HepG2 (cell line): ENCODE measurements around the gene NDUFA8. TPM values are rescaled to one million over a fixed set of nuclear protein-coding genes. Genes with fewer than 3 reads are reported as not detected.
A peak's percentile ranks its signal among the peaks of the same experiment; 100 is the strongest.

ENCODE experiments used
- BORCS8-MEF2B ChIP-seq: sonication (generic); formaldehyde crosslinking; IDR thresholded peaks from 2 replicates; pipeline ENCODE4 v1.8.0; 2022; ENCODE audit warnings: mild to moderate bottlenecking, missing genetic modification reagents
- CHD2 ChIP-seq: IDR thresholded peaks from 2 replicates; pipeline ENCODE4 v1.6.1; 2011; ENCODE audit warnings: low read depth, low read length, improper control_type of control experiment
- ESRRA ChIP-seq: sonication (generic); formaldehyde crosslinking; IDR thresholded peaks from 2 replicates; pipeline ENCODE4 v1.5.1; 2020; ENCODE audit warnings: mild to moderate bottlenecking, low read depth, missing genetic modification reagents
- FOXC1 ChIP-seq: sonication (generic); formaldehyde crosslinking; IDR thresholded peaks from 2 replicates; pipeline ENCODE4 v1.8.0; 2022; ENCODE audit warnings: mild to moderate bottlenecking, missing genetic modification reagents, borderline replicate concordance
- NFIB ChIP-seq: sonication (generic); formaldehyde crosslinking; IDR thresholded peaks from 2 replicates; pipeline ENCODE4 v1.9.0; 2021; ENCODE audit warnings: missing genetic modification reagents, mild to moderate bottlenecking, borderline replicate concordance
- NFKB2 ChIP-seq: sonication (generic); formaldehyde crosslinking; IDR thresholded peaks from 2 replicates; pipeline ENCODE4 v1.4.0; 2020; ENCODE audit warnings: missing genetic modification reagents, borderline replicate concordance
- RXRB ChIP-seq: IDR thresholded peaks from 2 replicates; pipeline ENCODE4 v1.6.1; 2016; ENCODE audit warnings: borderline replicate concordance, missing genetic modification reagents, missing compliant biosample characterization
- SMC3 ChIP-seq: IDR thresholded peaks from 2 replicates; pipeline ENCODE4 v1.6.1; 2011; ENCODE audit warnings: low read length, improper control_type of control experiment
- SP4 ChIP-seq: sonication (generic); formaldehyde crosslinking; IDR thresholded peaks from 2 replicates; pipeline ENCODE4 v1.8.1; 2023; ENCODE audit warnings: mild to moderate bottlenecking, missing genetic modification reagents
- STAG1 ChIP-seq: sonication (generic); formaldehyde crosslinking; IDR thresholded peaks from 2 replicates; pipeline ENCODE4 v1.4.0; 2020; ENCODE audit warnings: missing genetic modification reagents
- YEATS4 ChIP-seq: sonication (generic); formaldehyde crosslinking; IDR thresholded peaks from 2 replicates; pipeline ENCODE4 v1.4.0; 2020; ENCODE audit warnings: missing genetic modification reagents, borderline replicate concordance
- ZGPAT ChIP-seq: IDR thresholded peaks from 2 replicates; pipeline ENCODE4 v1.6.1; 2016; ENCODE audit warnings: mild to moderate bottlenecking
- ZMYM4 ChIP-seq: sonication (generic); formaldehyde crosslinking; IDR thresholded peaks from 2 replicates; pipeline ENCODE4 v1.8.1; 2023; ENCODE audit warnings: mild to moderate bottlenecking, missing genetic modification reagents
- ZNF564 ChIP-seq: sonication (generic); formaldehyde crosslinking; IDR thresholded peaks from 2 replicates; pipeline ENCODE4 v1.8.1; 2023; ENCODE audit warnings: mild to moderate bottlenecking, missing genetic modification reagents
- polyA plus RNA-seq, 8 experiments: library from polyadenylated mRNA; depleted of rRNA in 3 of 8; stranded (reverse) in 7 of 8; unstranded in 1 of 8; fragments of >200 nt; fragmentation: Illumina TruSeq in 4 of 8; extraction: Trizol in 4 of 8; gene quantifications; 2 replicates each; pipeline versions ENCODE4 v1.2.1 to v1.2.3, GENCODE V29; 2011 to 2016; ENCODE audit warnings: low read depth in 4 of 8, missing spikeins in 1 of 8, mixed read lengths in 1 of 8; ENCODE audit not compliant: insufficient read depth in 1 of 8
- total RNA-seq, 5 experiments: library from RNA; depleted of rRNA; stranded (reverse); fragments of >200 nt; fragmentation: Illumina TruSeq; extraction: Trizol; gene quantifications; 2 replicates each; pipeline ENCODE4 v1.2.3, GENCODE V29; 2016; ENCODE audit warnings: low read depth in 1 of 5
- TF ChIP-seq, protein P1 (sequence below): sonication (generic); formaldehyde crosslinking; IDR thresholded peaks from 2 replicates; pipeline ENCODE4 v1.4.0; 2020; ENCODE audit warnings: missing genetic modification reagents, borderline replicate concordance
- TF ChIP-seq, protein P2 (sequence below): sonication (generic); formaldehyde crosslinking; IDR thresholded peaks from 2 replicates; pipeline ENCODE4 v1.4.0; 2020; ENCODE audit warnings: missing genetic modification reagents
- TF ChIP-seq, protein P3 (sequence below): sonication (generic); formaldehyde crosslinking; IDR thresholded peaks from 2 replicates; pipeline ENCODE4 v1.4.0; 2020; ENCODE audit warnings: missing genetic modification reagents
- TF ChIP-seq, protein P4 (sequence below): sonication (generic); formaldehyde crosslinking; IDR thresholded peaks from 2 replicates; pipeline ENCODE4 v1.8.0; 2023; ENCODE audit warnings: mild to moderate bottlenecking, missing genetic modification reagents
- TF ChIP-seq, protein P5 (sequence below): fragments of 450-650 bp; IDR thresholded peaks from 2 replicates; pipeline ENCODE4 v1.6.1; 2016

The NDUFA8 gene
- total and polyA plus RNA-seq, 2 of the 13 experiments (the other 11 are each of a cell fraction or from before 2014, with no cell fraction given) = 68.6 to 71.7 TPM

GRCh38 chr9:122125158-122125508 lies 34.4 kb downstream of the NDUFA8 start (continued):
- TF ChIP-seq ZGPAT (CRISPR knock-in tag) = 0 out of 2 replicates have a peak, but pooled peaks have one; percentile 4
- 0 out of 2 replicates have a peak, but pooled peaks have one; percentile 46 for TF ChIP-seq ESRRA (CRISPR knock-in tag)
- TF ChIP-seq NFIB = no peak
- 0 out of 2 replicates have a peak, but pooled peaks have one; percentile 44 for TF ChIP-seq BORCS8-MEF2B (CRISPR knock-in tag)
- TF ChIP-seq NFKB2 (CRISPR knock-in tag) = 0 out of 2 replicates have a peak, but pooled peaks have one; percentile 10
- TF ChIP-seq, protein P1, sequence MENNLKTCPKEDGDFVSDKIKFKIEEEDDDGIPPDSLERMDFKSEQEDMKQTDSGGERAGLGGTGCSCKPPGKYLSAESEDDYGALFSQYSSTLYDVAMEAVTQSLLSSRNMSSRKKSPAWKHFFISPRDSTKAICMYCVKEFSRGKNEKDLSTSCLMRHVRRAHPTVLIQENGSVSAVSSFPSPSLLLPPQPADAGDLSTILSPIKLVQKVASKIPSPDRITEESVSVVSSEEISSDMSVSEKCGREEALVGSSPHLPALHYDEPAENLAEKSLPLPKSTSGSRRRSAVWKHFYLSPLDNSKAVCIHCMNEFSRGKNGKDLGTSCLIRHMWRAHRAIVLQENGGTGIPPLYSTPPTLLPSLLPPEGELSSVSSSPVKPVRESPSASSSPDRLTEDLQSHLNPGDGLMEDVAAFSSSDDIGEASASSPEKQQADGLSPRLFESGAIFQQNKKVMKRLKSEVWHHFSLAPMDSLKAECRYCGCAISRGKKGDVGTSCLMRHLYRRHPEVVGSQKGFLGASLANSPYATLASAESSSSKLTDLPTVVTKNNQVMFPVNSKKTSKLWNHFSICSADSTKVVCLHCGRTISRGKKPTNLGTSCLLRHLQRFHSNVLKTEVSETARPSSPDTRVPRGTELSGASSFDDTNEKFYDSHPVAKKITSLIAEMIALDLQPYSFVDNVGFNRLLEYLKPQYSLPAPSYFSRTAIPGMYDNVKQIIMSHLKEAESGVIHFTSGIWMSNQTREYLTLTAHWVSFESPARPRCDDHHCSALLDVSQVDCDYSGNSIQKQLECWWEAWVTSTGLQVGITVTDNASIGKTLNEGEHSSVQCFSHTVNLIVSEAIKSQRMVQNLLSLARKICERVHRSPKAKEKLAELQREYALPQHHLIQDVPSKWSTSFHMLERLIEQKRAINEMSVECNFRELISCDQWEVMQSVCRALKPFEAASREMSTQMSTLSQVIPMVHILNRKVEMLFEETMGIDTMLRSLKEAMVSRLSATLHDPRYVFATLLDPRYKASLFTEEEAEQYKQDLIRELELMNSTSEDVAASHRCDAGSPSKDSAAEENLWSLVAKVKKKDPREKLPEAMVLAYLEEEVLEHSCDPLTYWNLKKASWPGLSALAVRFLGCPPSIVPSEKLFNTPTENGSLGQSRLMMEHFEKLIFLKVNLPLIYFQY (CRISPR knock-in tag) = no peak
- peak; percentile 99 for TF ChIP-seq STAG1 (CRISPR knock-in tag)
- TF ChIP-seq, protein P2, sequence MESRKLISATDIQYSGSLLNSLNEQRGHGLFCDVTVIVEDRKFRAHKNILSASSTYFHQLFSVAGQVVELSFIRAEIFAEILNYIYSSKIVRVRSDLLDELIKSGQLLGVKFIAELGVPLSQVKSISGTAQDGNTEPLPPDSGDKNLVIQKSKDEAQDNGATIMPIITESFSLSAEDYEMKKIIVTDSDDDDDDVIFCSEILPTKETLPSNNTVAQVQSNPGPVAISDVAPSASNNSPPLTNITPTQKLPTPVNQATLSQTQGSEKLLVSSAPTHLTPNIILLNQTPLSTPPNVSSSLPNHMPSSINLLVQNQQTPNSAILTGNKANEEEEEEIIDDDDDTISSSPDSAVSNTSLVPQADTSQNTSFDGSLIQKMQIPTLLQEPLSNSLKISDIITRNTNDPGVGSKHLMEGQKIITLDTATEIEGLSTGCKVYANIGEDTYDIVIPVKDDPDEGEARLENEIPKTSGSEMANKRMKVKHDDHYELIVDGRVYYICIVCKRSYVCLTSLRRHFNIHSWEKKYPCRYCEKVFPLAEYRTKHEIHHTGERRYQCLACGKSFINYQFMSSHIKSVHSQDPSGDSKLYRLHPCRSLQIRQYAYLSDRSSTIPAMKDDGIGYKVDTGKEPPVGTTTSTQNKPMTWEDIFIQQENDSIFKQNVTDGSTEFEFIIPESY = no peak
- TF ChIP-seq CHD2 = no peak
- 0 out of 2 replicates have a peak, but pooled peaks have one; percentile 37 for TF ChIP-seq FOXC1 (CRISPR knock-in tag)
- 0 out of 2 replicates have a peak, but pooled peaks have one; percentile 18 for TF ChIP-seq ZMYM4 (CRISPR knock-in tag)
- TF ChIP-seq ZNF564 (CRISPR knock-in tag) = no peak
- TF ChIP-seq SP4 (CRISPR knock-in tag) = 0 out of 2 replicates have a peak, but pooled peaks have one; percentile 23
- peak; percentile 90 for TF ChIP-seq SMC3
- no peak for TF ChIP-seq YEATS4 (CRISPR knock-in tag)
- TF ChIP-seq, protein P3, sequence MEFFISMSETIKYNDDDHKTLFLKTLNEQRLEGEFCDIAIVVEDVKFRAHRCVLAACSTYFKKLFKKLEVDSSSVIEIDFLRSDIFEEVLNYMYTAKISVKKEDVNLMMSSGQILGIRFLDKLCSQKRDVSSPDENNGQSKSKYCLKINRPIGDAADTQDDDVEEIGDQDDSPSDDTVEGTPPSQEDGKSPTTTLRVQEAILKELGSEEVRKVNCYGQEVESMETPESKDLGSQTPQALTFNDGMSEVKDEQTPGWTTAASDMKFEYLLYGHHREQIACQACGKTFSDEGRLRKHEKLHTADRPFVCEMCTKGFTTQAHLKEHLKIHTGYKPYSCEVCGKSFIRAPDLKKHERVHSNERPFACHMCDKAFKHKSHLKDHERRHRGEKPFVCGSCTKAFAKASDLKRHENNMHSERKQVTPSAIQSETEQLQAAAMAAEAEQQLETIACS = no peak
- TF ChIP-seq, protein P4, sequence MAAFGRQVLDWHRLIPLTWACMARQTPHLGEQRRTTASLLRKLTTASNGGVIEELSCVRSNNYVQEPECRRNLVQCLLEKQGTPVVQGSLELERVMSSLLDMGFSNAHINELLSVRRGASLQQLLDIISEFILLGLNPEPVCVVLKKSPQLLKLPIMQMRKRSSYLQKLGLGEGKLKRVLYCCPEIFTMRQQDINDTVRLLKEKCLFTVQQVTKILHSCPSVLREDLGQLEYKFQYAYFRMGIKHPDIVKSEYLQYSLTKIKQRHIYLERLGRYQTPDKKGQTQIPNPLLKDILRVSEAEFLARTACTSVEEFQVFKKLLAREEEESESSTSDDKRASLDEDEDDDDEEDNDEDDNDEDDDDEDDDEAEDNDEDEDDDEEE (CRISPR knock-in tag) = 0 out of 2 replicates have a peak, but pooled peaks have one; percentile 36
- TF ChIP-seq, protein P5, sequence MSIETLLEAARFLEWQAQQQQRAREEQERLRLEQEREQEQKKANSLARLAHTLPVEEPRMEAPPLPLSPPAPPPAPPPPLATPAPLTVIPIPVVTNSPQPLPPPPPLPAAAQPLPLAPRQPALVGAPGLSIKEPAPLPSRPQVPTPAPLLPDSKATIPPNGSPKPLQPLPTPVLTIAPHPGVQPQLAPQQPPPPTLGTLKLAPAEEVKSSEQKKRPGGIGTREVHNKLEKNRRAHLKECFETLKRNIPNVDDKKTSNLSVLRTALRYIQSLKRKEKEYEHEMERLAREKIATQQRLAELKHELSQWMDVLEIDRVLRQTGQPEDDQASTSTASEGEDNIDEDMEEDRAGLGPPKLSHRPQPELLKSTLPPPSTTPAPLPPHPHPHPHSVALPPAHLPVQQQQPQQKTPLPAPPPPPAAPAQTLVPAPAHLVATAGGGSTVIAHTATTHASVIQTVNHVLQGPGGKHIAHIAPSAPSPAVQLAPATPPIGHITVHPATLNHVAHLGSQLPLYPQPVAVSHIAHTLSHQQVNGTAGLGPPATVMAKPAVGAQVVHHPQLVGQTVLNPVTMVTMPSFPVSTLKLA = no peak
- TF ChIP-seq RXRB (CRISPR knock-in tag) = 0 out of 2 replicates have a peak, but pooled peaks have one; percentile 32
